K562 (cell line): ENCODE results near the gene PRDX2. TPM values are rescaled to one million over a fixed set of nuclear protein-coding genes. Genes with fewer than 3 reads are reported as not detected.

Experiments
- ARID1B ChIP-seq: fragments of 450-650 bp; IDR thresholded peaks from 2 replicates; pipeline ENCODE4 v1.6.1; 2016; ENCODE audit warnings: antibody characterized with exemption, mild to moderate bottlenecking, inconsistent platforms
- CBFA2T2 ChIP-seq: fragments of 450-650 bp; conservative IDR thresholded peaks from 2 replicates; pipeline ENCODE4 v1.6.1; 2017; ENCODE audit warnings: mild to moderate bottlenecking
- CBFA2T3 ChIP-seq: fragments of 450-650 bp; IDR thresholded peaks from 2 replicates; pipeline ENCODE4 v1.6.1; 2017
- EGR1 ChIP-seq: fragments of 450-650 bp; conservative IDR thresholded peaks from 2 replicates; pipeline ENCODE4 v1.6.1; 2017; ENCODE audit warnings: mild to moderate bottlenecking
- GTF2E2 ChIP-seq: fragments of 200-800 bp; sonication (Bioruptor generic); IDR thresholded peaks from 2 replicates; pipeline ENCODE4 v1.6.1; 2016; ENCODE audit warnings: missing genetic modification characterization, missing compliant biosample characterization
- IFI16 ChIP-seq: fragments of 250-450 bp; sonication (Bioruptor Pico); IDR thresholded peaks from 2 replicates; pipeline ENCODE4 v2.1.2; 2022; ENCODE audit warnings: mild to moderate bottlenecking, inconsistent platforms
- KDM2B ChIP-seq: fragments of 250-450 bp; sonication (Bioruptor Pico); IDR thresholded peaks from 2 replicates; pipeline ENCODE4 v1.8.0; 2021; ENCODE audit warnings: mild to moderate bottlenecking, moderate library complexity
- MAFG ChIP-seq: fragments of 450-650 bp; conservative IDR thresholded peaks from 2 replicates; pipeline ENCODE4 v1.6.1; 2016; ENCODE audit warnings: missing genetic modification characterization, missing compliant biosample characterization
- MAZ ChIP-seq, 2 experiments: fragments of 450-650 bp in 1 of 2; sonication (generic) in 1 of 2; formaldehyde crosslinking; IDR thresholded peaks in 1 of 2; conservative IDR thresholded peaks in 1 of 2; 2 replicates each; pipeline versions ENCODE4 v1.4.0 to v1.5.0; 2020; ENCODE audit warnings: mild to moderate bottlenecking in 1 of 2, missing genetic modification reagents in 1 of 2
- NFATC3 ChIP-seq: fragments of 450-650 bp; IDR thresholded peaks from 2 replicates; pipeline ENCODE4 v1.6.1; 2017; ENCODE audit warnings: mild to moderate bottlenecking
- NFE2 ChIP-seq: IDR thresholded peaks from 2 replicates; pipeline ENCODE4 v1.6.1; 2014; ENCODE audit warnings: antibody characterized with exemption, low read depth
- NFRKB ChIP-seq: fragments of 450-650 bp; IDR thresholded peaks from 2 replicates; pipeline ENCODE4 v1.6.1; 2016; ENCODE audit warnings: low read depth
- NR4A1 ChIP-seq, 2 experiments: fragments of 250-450 bp in 1 of 2; fragments of 450-650 bp in 1 of 2; sonication (Bioruptor Pico) in 1 of 2; IDR thresholded peaks; 2 replicates each; pipeline versions ENCODE4 v1.4.0 to v1.6.1; 2016 to 2020; ENCODE audit warnings: mild to moderate bottlenecking in 2 of 2, missing compliant biosample characterization in 1 of 2, missing genetic modification characterization in 1 of 2, moderate library complexity in 1 of 2
- RFX5 ChIP-seq: IDR thresholded peaks from 2 replicates; pipeline ENCODE4 v1.6.1; 2011; ENCODE audit warnings: low read depth, mild to moderate bottlenecking, improper control_type of control experiment, low read length
- SIX5 ChIP-seq, 2 experiments: IDR thresholded peaks; 2 replicates each; pipeline ENCODE4 v1.6.1; 2011; ENCODE audit warnings: low read length in 2 of 2, borderline replicate concordance in 1 of 2, low read depth in 1 of 2, mild to moderate bottlenecking in 1 of 2, moderate library complexity in 1 of 2; ENCODE audit not compliant: insufficient read depth in 1 of 2
- SREBF1 ChIP-seq: fragments of 150-350 bp; IDR thresholded peaks from 2 replicates; pipeline ENCODE4 v1.6.1; 2014; ENCODE audit warnings: antibody characterized with exemption, low read depth, low read length, borderline replicate concordance
- TRIM24 ChIP-seq, 2 experiments: fragments of 450-650 bp; IDR thresholded peaks; 2 replicates each; pipeline ENCODE4 v1.6.1; 2016
- YY1 ChIP-seq, 3 experiments: IDR thresholded peaks; 2 replicates each; pipeline ENCODE4 v1.6.1; 2011; ENCODE audit warnings: low read length in 2 of 3, mild to moderate bottlenecking in 2 of 3, moderate library complexity in 2 of 3, borderline replicate concordance in 1 of 3, control low read depth in 1 of 3, low read depth in 1 of 3; ENCODE audit not compliant: insufficient read depth in 3 of 3, insufficient replicate concordance in 2 of 3, control insufficient read depth in 1 of 3, insufficient read length in 1 of 3; ENCODE audit errors: extremely low read depth in 1 of 3
- ZFX ChIP-seq: sonication (generic); formaldehyde crosslinking; IDR thresholded peaks from 2 replicates; pipeline ENCODE4 v1.8.0; 2022; ENCODE audit warnings: mild to moderate bottlenecking, missing genetic modification reagents, moderate library complexity
- ZKSCAN1 ChIP-seq: fragments of 150-350 bp; IDR thresholded peaks from 2 replicates; pipeline ENCODE4 v1.6.1; 2016; ENCODE audit warnings: low read depth, low read length
- polyA plus RNA-seq, 8 experiments: library from polyadenylated mRNA; depleted of rRNA in 4 of 8; stranded (reverse) in 5 of 8; unstranded in 3 of 8; fragments of >200 nt; fragmentation: Nextera tagmentation in 2 of 8; fragmentation: Illumina TruSeq in 1 of 8; extraction: Ambion mirVana in 2 of 8; extraction: Trizol in 1 of 8; gene quantifications; 2 replicates each; pipeline versions ENCODE4 v1.2.1 to v1.2.3, GENCODE V29; 2011 to 2014; ENCODE audit warnings: inconsistent platforms in 1 of 8, missing spikeins in 1 of 8
- total RNA-seq, 7 experiments: library from RNA; depleted of rRNA in 6 of 7; stranded (reverse); fragments of >200 nt in 6 of 7; fragmentation: Illumina TruSeq in 2 of 7; extraction: Trizol in 2 of 7; gene quantifications; 2 replicates each; pipeline versions ENCODE4 v1.2.1 to v1.2.3, GENCODE V29; 2011 to 2021; ENCODE audit warnings: low replicate concordance in 1 of 7
- TF ChIP-seq, protein P1 (sequence below): fragments of 250-450 bp; sonication (Bioruptor Pico); IDR thresholded peaks from 2 replicates; pipeline ENCODE4 v1.8.0; 2021; ENCODE audit warnings: moderate library complexity, mild to moderate bottlenecking, inconsistent platforms
- TF ChIP-seq, protein P2 (sequence below): fragments of 450-650 bp; conservative IDR thresholded peaks from 2 replicates; pipeline ENCODE4 v1.6.1; 2016; ENCODE audit warnings: missing genetic modification characterization, low read depth, mild to moderate bottlenecking, missing compliant biosample characterization, moderate library complexity
- TF ChIP-seq, protein P3 (sequence below): sonication (generic); formaldehyde crosslinking; IDR thresholded peaks from 2 replicates; pipeline ENCODE4 v1.9.0; 2022; ENCODE audit warnings: mild to moderate bottlenecking, missing genetic modification reagents
- TF ChIP-seq, protein P4 (sequence below): fragments of 250-450 bp; sonication (Bioruptor Pico); IDR thresholded peaks from 2 replicates; pipeline ENCODE4 v1.4.0; 2020; ENCODE audit warnings: mild to moderate bottlenecking, moderate library complexity, borderline replicate concordance
- TF ChIP-seq, protein P5 (sequence below): fragments of 250-450 bp; sonication (Bioruptor Pico); IDR thresholded peaks from 2 replicates; pipeline ENCODE4 v1.8.0; 2022; ENCODE audit warnings: moderate library complexity, mild to moderate bottlenecking, inconsistent platforms

Gene PRDX2
- total and polyA plus RNA-seq, 9 of the 15 experiments (the other 6 are each of a cell fraction or from before 2014, with no cell fraction given) = 206 to 1,183 (median 415) TPM

DNA sequence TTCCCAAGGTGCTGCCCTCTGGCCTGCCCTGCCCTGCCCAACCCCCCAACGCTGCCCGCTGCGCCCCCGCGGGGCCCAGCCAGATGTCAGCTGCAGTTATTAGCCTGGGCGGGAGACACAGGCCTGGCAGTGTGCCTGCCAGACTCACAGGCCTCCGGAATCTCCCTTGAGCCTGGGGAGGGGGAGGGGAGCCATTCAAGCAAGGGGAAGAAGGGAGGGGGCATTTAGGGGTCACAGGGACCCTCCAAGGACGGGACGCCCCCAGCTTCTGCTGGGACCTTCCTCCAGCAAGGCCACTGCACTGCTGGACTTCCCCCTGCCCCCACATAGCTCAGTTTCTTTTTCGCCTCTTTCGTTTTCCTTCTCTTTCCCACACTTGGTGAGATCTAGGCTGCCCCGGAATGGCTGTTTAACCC lies 12.9 kb downstream of the PRDX2 start (continued):
- TF ChIP-seq SREBF1 = no peak
- TF ChIP-seq ZFX (CRISPR knock-in tag) = peak; percentile 60
- no peak for TF ChIP-seq RFX5
- TF ChIP-seq, protein P1, sequence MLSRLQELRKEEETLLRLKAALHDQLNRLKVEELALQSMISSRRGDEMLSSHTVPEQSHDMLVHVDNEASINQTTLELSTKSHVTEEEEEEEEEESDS (CRISPR knock-in tag) = no peak
- TF ChIP-seq CBFA2T2 = peak; percentile 50
- TF ChIP-seq, protein P2, sequence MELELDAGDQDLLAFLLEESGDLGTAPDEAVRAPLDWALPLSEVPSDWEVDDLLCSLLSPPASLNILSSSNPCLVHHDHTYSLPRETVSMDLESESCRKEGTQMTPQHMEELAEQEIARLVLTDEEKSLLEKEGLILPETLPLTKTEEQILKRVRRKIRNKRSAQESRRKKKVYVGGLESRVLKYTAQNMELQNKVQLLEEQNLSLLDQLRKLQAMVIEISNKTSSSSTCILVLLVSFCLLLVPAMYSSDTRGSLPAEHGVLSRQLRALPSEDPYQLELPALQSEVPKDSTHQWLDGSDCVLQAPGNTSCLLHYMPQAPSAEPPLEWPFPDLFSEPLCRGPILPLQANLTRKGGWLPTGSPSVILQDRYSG (tag) = no peak
- TF ChIP-seq NFRKB = 0 out of 2 replicates have a peak, but pooled peaks have one; percentile 52
- no peak for TF ChIP-seq NFE2
- TF ChIP-seq, protein P3, sequence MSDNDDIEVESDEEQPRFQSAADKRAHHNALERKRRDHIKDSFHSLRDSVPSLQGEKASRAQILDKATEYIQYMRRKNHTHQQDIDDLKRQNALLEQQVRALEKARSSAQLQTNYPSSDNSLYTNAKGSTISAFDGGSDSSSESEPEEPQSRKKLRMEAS (CRISPR knock-in tag) = no peak
- TF ChIP-seq KDM2B (CRISPR knock-in tag) = no peak
- no peak for TF ChIP-seq MAFG (tag)
- TF ChIP-seq, protein P4, sequence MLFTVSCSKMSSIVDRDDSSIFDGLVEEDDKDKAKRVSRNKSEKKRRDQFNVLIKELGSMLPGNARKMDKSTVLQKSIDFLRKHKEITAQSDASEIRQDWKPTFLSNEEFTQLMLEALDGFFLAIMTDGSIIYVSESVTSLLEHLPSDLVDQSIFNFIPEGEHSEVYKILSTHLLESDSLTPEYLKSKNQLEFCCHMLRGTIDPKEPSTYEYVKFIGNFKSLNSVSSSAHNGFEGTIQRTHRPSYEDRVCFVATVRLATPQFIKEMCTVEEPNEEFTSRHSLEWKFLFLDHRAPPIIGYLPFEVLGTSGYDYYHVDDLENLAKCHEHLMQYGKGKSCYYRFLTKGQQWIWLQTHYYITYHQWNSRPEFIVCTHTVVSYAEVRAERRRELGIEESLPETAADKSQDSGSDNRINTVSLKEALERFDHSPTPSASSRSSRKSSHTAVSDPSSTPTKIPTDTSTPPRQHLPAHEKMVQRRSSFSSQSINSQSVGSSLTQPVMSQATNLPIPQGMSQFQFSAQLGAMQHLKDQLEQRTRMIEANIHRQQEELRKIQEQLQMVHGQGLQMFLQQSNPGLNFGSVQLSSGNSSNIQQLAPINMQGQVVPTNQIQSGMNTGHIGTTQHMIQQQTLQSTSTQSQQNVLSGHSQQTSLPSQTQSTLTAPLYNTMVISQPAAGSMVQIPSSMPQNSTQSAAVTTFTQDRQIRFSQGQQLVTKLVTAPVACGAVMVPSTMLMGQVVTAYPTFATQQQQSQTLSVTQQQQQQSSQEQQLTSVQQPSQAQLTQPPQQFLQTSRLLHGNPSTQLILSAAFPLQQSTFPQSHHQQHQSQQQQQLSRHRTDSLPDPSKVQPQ = no peak
- no peak for TF ChIP-seq SIX5 (IDR thresholded peaks at IDR 0.05; ENCODE audit: borderline replicate concordance in 1 of 2, insufficient read depth in 1 of 2, low read depth in 1 of 2, low read length in 2 of 2)
- no peak for TF ChIP-seq GTF2E2 (tag)
- TF ChIP-seq CBFA2T3 = peak; percentile 72
- TF ChIP-seq ARID1B = peak; percentile 38; the same call in 1 of the 2 replicates
- no peak for TF ChIP-seq ZKSCAN1
- TF ChIP-seq, protein P5, sequence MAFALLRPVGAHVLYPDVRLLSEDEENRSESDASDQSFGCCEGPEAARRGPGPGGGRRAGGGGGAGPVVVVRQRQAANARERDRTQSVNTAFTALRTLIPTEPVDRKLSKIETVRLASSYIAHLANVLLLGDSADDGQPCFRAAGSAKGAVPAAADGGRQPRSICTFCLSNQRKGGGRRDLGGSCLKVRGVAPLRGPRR = no peak
- no peak for TF ChIP-seq NR4A1 (CRISPR knock-in tag; IDR thresholded peaks at IDR 0.05)
- TF ChIP-seq NR4A1 (tag; IDR thresholded peaks at IDR 0.05) = no peak
- TF ChIP-seq MAZ (CRISPR knock-in tag; conservative IDR thresholded peaks at IDR 0.05 in 1 of 2, IDR thresholded peaks at IDR 0.05 in 1 of 2) = peak in 1 of 2 experiments; percentile 45; a peak in 2 of 4 replicates
- peak; percentile 73 for TF ChIP-seq EGR1
- TF ChIP-seq TRIM24 (IDR thresholded peaks at IDR 0.05) = peak in 1 of 2 experiments; percentile 6; a peak in 1 of 4 replicates
- no peak for TF ChIP-seq IFI16
- TF ChIP-seq NFATC3 = peak; percentile 23; the same call in 1 of the 2 replicates
- peak in 1 of 3 experiments; percentile 23 for TF ChIP-seq YY1 (IDR thresholded peaks at IDR 0.05; ENCODE audit: borderline replicate concordance in 1 of 3, control insufficient read depth in 1 of 3, extremely low read depth in 1 of 3, insufficient read depth in 3 of 3, insufficient read length in 1 of 3, insufficient replicate concordance in 2 of 3, low read depth in 1 of 3, low read length in 2 of 3)
